ENCODE data around the gene YIF1A. TPM values are rescaled to one million over a fixed set of nuclear protein-coding genes. Genes with fewer than 3 reads are reported as not detected.
"Not testable (repeated sequence)": the region's sequence is repeated elsewhere in the genome, so short reads cannot be mapped to it uniquely, and the experiment has no call there.

YIF1A gene
- total RNA-seq, 1 experiment from 2014 or later, result 127 TPM

DNA sequence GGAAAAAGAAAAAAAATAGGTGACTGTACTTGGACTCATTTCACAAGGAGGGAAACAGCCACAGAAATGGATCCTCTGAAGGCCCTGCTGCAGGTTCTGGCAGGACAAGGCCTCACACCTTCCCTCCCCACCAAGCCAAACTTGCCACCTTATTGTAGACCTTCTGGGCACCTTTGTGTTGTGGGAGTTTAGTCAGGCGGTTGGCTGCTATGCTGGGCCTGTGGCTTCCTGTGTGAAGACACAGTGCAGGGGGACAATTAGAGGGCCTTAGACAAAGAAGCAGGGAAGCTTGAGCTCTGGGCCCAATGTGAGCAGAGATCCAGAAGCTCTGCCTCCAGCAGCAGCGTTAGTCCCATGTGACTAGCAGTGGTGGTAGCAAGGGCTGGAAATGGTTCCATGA is 16.3 kb downstream of the YIF1A start:
- no peak for DNase-seq (ENCODE audit: low read depth)

DNA sequence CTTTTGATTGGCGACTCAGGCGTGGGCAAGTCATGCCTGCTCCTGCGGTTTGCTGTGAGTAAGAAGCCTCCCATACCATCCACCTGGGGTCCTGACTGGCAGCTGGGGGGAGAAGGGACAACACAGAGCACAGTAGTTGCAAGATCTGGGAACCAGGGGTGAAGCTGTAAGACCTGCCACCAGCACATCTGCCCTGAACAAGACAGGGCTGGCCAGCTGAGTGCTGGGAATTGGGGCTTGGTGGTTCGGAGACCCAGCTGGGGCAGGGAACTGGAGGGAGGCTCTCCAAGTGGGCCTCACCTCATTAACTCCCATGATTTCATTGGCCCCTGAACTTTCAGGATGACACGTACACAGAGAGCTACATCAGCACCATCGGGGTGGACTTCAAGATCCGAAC is 17.1 kb downstream of the YIF1A start:
- no peak for DNase-seq (ENCODE audit: low read depth)

DNA sequence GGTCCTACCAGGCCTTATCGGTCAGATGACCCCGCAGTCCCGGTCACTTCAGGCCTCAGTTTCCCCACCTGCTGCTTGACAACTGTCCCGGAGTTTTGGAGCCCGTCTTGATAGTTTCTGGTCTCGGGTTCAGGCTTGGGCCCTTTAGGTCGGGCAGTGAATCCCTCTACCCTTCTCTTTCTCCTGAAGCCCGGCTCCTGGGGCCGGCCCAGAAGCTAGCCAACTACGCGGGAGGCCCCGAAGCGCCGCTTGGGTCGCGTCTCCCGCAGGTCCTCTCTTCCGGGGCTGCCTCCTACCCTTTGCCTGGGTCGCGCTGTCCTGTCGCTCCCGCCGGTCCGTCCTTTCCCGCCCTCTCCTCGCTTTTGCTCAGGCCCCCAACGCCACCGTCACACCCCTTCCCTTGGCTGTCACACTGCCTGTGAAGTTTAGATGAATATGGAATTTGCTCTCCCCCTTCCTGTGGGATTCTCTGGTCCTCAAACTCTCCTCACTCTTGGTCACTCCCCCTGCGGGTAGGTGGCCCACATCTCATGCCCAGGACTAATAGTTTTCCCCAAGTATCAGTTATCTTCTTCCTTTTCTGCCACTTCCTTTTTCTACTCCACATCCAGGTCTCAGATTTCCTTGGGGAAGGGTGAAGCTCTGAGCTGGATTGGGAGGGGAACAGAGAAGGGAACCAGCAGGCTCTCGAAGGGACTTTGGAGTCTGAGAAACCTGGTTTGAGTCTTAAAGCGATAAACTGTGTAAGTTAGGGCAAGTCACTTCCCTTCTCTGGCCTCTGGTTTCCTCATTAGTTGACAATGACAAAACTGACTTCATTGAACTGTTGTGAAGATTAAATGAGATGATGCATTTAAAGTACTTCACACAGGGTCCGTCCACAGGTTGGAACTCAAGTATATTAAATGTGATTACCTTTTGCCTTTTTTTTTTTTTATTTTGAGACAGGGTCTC is 19.7 kb downstream of the YIF1A start:
- peak; percentile 56 for DNase-seq (ENCODE audit: low read depth)

DNA sequence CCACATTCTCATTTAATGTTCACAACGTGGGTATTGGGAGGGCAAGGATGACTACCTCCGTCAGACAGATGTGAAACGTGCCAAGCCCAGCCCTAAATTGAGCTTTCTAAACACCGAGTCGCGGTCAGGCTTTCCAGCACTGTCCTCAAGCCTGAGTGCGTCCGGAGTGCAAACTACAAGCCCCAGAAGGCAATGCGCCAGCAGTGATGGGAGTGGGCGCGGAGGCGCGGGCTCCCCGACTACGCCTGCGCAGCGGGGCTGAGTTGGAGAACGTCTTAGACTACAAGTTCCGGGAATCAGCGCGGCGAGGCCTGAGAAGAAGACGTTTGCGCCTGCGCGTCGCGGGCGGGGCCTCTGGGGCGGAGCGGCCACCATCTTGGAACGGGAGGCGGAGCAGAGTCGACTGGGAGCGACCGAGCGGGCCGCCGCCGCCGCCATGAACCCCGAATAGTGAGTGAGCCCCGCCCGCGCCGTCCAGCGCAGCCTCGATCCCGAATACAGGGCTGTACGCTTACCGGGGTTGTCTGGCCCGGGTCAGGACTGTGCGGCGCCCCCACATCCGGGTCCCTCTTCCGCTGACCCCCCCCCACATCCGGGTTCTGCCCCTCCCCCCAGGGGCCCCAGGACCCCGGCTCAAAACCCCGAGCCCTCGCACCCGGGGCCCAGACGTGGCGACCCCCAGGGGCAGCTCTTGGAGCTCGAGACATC is 20.5 kb downstream of the YIF1A start, which contains the start of gene RAB1B:
Gene RAB1B (plus strand): TSS at position 396 of the 708 bp plus-strand sequence. CDS start 41 bp downstream, at position 437.
- DNase-seq (ENCODE audit: low read depth), result peak; percentile 98

DNA sequence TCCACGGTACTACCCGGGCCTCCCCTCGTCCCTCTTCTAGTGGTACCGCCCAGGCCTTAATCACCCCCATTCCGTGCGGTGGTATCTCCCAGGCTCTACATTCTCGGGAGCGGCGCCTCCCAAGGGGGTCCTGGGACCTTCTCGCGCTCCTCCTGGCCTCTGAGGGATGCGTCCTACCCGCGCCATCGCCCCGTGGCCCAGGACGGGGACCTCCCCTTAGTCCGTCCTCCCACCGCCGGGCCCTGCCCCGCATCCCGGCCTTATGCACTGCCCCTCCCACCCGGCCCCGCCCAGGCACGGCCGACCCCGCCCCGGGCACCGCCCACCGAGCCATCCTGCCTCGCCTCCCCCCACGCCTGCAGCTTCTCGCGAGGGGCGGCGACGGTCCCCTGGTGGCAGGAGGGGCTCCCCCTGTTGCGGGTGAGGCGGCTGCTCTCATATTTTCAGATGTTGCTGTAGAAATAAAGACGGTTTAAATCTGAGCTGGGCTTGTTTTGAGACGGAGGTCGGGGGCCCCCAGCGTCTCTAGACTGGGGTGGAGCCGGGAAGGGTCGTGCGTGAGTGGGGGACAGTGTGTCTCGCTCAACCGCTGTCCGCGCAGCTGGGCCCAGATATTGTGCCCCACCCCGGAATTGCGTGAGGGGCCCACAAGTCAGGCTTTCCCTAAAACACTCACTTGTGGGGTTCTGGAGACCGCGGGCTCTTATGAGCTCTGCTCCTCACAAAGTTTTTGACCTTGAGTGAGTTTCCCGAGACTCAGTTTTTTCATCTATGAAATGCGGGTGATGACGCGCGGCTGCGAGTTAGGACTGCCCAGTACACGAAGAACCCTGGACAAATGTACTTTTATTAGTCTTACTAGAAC is 21.3 kb downstream of the YIF1A start:
- peak; percentile 42 for DNase-seq (ENCODE audit: low read depth)

DNA sequence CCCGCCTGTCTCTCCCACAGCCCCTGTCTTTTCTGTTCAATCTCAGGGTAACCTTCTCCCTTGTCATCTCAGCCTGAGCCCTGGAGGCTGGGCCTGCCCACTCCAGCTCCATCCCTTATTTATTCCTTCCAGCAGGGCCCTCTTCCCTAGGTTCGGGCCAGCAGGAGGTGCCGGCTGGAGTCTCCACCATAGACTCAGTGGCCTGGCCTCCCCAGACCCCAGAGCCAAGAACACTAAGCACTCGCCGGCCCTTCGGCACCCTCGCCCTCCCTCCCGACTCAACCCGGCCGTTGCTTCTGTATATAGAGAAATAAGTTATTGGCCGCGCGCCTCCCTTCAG is 21.9 kb downstream of the YIF1A start:
- no peak for DNase-seq (ENCODE audit: low read depth)

DNA sequence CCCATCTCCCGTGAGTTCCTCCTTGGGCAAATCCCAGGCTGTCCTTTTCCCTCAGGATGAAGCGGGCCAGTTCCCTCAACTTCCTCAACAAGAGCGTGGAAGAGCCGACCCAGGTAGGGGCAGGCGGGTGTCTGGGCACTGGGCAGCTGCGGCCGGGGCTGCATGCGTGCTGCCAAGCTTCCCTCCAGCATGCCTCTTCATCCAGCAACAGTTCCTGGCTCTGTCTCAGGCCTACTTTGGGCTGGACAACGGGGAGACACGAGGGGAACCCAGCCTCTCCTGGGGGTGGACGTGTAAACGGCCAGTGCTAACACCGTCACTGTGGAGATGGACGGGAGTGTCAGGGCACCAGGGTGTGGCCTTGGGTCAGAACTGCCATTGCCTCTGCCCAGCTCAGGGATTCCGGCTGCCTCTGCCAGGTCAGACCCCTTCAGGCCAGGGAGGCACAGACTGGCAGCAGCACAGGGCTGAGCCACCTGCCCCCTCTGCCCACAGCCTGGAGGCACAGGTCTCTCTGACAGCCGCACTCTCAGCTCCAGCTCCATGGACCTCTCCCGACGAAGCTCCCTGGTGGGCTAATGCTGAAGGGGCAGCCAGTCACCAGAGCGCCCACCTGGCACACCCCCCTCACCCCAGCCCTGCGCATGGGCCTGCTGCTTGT is 22.4 kb downstream of the YIF1A start:
- no peak for DNase-seq (ENCODE audit: low read depth)

DNA sequence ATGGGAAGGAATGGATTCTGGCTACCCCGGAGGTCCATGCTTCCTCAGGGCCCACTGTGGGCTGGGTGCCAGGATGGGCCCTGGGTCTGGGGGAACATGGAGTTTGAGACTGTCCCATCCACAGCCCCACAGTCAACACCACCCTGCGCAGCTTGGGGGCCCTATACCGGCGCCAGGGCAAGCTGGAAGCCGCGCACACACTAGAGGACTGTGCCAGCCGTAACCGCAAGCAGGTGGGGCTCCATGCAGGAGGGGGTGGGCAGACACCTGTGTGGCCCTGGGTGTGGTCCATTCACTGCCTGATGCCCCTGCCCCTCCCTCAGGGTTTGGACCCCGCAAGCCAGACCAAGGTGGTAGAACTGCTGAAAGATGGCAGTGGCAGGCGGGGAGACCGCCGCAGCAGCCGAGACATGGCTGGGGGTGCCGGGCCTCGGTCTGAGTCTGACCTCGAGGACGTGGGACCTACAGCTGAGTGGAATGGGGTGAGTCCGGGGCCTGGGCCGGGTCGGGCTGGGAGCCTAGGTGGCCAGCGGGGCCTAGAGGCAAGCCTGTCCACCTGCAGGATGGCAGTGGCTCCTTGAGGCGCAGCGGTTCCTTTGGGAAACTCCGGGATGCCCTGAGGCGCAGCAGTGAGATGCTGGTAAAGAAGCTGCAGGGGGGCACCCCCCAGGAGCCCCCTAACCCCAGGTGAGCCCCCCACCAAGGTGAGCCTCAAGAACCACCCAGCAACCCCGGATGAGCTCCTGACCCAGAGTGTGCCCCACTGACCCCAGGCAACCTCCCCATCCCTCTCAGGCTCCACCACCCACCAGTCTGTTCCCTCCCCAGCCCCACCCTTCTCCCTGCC is 23.2 kb downstream of the YIF1A start:
- no peak for DNase-seq (ENCODE audit: low read depth)

DNA sequence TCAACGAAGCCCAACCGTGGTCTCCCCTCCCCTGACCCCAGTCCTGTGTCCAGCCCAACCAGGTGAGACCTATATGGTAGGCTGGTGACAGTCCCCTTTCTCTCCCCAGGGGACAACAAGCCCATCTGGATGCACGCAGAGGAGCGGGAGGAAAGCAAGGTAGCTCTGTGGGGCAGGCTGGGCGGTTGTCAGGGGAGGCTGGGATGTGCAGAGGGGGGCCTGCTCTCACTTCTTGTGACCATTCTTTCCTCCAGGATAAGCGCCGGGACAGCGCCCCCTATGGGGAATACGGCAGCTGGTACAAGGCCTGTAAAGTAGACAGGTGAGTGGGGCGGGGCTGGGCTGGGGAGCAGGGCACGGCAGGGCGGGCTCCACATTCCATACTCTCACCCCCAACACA is 24.0 kb downstream of the YIF1A start:
- DNase-seq (ENCODE audit: low read depth), result no peak

DNA sequence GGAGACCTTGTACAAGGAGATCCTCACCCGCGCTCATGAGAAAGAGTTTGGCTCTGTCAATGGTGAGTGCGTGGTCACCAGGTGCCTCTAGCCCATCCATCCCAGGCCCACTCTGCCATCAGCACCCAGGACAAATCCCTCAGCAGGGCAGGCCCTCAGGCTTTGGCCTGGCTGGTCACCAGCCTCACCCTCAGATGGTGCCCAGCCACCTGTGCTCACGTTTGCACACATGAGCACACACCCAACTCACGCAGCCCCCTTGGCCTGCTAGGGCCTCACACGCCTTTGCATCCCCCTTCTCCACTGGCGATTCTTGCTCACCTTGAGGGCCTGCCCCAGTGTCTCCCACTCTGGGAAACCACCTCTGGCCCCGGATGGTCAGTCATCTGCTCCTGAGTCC is 24.6 kb downstream of the YIF1A start:
- DNase-seq (ENCODE audit: low read depth), result no peak

DNA sequence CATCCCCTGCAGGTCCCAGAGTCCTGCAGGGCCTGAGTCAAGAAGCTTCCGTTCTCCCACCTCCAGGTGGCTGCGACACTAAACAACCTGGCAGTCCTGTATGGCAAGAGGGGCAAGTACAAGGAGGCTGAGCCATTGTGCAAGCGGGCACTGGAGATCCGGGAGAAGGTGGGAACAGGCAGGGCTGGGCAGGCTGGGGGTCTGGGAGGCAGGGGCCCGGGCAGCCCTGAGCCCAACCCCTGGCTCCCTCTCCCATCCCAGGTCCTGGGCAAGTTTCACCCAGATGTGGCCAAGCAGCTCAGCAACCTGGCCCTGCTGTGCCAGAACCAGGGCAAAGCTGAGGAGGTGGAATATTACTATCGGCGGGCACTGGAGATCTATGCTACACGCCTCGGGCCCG is 25.2 kb downstream of the YIF1A start:
- DNase-seq (ENCODE audit: low read depth), result no peak

DNA sequence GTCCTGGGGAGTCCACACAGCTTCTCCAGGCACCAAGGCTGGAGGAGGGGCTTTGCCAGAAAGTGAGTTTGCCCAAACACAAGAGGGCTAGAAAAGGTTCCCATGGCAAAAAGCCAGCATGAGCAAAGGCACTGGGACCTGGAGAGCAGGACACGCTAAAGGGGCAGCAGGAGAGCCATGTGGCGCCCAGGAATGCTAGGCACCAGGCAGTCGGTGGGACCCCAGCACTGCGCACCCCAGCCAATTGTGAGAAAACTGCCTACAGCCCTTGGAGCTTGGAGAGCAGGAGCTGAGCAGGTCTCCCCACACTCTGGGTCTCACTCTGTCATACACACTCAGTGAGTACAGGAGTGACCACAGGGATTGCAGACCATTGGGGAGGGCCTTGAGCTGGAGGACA is 25.7 kb downstream of the YIF1A start:
- DNase-seq (ENCODE audit: low read depth), result no peak

DNA sequence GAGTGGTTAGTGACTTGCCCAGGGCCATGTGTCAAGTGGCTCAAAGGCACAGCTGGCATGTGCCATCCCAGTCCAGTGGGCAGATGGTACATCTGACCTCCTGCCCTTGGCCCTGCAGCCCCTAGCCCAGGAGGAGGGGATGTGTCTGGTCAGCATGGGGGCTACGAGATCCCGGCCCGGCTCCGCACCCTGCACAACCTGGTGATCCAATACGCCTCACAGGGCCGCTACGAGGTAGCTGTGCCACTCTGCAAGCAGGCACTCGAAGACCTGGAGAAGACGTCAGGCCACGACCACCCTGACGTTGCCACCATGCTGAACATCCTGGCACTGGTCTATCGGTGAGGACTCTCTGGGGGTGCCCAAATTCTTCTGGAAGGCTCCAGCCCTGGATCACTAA is 26.2 kb downstream of the YIF1A start:
- no peak for DNase-seq (ENCODE audit: low read depth)

DNA sequence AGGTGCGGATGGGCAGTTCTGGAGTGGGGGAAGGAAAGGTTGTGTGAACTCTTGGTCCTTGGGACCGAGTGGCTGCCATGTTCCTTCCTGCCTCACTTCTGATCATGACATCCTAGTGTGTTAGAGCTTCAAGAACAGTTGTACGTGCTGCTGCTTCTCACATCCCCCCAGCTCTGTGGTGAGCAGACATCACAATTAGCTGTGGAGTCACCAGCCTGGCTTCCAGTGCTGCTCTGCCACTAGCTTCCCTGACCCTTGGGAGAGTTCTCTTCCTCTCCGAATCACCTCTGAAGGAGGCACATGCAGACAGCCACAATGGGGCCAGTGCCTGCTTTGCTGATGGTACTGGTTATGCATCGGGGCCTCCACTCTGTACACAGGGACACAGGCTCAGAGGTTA is 26.8 kb downstream of the YIF1A start:
- DNase-seq (ENCODE audit: low read depth), result no peak

DNA sequence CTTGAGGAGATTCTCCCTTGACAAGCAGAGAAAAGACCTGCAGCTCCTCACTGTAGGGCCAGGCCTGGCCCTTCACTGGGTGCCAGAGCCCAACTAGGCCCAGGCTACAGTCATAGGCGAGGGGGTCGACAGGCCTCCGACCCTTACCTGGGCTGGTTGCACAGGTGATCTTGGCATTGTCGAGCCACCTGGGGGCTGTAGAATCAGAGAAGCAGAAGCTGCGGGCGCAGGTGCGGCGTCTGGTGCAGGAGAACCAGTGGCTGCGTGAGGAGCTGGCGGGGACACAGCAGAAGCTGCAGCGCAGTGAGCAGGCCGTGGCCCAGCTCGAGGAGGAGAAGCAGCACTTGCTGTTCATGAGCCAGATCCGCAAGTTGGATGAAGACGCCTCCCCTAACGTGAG is 27.4 kb downstream of the YIF1A start:
- no peak for DNase-seq (ENCODE audit: low read depth)

DNA sequence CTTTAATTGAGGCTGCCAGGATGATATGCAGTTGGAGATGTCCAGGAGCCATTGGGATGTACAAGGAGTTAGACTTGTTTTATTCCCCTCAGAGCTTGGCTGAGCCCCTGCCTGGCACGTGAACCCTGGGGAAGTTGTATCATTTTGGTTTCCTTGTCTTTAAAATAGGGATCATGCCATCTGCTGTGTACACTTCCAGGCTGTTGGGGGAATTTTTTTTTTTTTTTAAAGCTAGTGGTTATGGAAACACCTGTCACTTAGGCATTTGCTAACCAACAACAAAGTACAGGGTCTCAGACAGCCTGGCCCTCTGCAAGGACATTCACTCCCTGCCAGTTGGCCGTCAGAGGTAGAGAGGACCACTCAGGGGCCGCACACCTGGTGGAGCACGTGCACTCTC is 29.0 kb downstream of the YIF1A start:
- no peak for DNase-seq (ENCODE audit: low read depth)

DNA sequence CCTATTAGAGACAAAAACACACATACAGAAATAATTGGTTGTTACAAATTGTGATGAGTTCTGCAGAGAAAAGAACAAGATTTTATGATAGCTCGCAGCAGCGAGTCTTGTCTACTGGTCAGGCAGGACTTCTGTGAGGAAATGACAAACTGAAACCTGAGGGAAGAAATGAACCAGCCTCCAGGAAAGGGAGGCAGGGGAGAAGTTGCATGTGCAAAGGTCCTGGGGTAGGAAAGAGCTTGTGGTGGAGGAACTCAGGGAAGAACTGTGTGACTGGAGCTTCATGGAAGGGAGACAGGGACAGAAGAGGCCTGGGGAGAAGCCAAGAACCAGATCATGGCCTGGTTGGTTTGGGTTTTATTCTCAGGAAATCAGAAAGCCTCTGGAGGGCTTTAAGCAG is 29.7 kb downstream of the YIF1A start:
- DNase-seq (ENCODE audit: low read depth), result no peak

DNA sequence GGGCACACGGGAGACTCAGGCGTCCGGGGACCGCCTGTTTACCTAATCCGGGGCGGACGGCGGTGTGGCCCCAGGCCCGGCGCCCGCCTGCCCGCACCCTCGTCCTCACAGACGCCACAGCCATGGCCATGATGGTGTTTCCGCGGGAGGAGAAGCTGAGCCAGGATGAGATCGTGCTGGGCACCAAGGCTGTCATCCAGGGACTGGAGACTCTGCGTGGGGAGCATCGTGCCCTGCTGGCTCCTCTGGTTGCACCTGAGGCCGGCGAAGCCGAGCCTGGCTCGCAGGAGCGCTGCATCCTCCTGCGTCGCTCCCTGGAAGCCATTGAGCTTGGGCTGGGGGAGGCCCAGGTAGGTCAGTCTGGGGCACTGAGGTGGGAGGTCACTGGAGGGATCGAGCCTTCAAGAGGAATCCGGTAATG is 30.5 kb downstream of the YIF1A start:
- no peak for DNase-seq (ENCODE audit: low read depth)

DNA sequence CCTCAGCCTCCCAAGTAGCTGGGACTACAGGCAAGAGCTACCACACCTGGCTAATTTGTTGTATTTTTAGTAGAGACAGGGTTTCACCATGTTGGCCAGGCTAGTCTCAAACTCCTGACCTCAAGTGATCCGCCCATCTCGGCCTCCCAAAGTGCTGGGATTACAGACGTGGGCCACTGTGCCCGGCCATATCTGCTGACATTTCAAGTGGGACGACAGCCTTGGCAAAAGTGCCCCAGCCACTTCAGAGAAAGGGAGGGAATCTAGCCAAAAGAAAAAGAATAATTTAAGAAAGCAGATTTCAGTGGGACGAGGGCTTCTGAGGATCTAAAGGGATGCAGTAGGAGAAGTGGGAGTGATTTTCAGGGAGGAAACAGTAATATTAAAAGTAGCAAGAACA is 35.9 kb downstream of the YIF1A start:
- not testable (repeated sequence) for DNase-seq (ENCODE audit: low read depth)

DNA sequence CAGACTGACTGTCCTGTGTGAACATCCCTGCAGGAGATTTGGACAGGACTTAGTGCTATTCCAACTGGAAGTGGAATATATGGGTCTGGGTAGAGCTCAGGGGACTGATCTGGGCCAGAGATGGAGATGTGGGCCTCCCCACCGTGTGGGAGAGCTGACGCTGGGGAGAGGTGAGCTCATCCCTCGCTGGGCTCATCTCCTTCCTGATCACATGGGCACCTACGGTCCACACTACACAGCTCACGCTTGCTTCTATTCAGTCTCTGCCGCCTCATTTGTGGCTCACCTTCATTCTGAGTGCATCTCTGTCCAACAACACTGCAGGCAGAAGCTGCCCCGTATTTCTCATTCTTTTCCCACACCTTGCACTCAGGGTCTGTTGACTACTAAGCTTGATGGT is 37.1 kb downstream of the YIF1A start:
- no peak for DNase-seq (ENCODE audit: low read depth)

All from HT1080 (cell line).